Stimulated activated CD4-positive, alpha-beta T cell treated with anti-CD3 and anti-CD28 coated beads, Interleukin-15, amount 100 ng/mL, for 48 hours (primary cell): ENCODE data around the gene ZNF862.
A peak's percentile ranks its signal among the peaks of the same experiment; 100 is the strongest.

ENCODE experiments used
- DNase-seq, 2 donors: peaks; one replicate each; pipeline ENCODE4 v3.0.0-alpha.2; 2020; ENCODE audit warnings: low read depth in 2 of 2

The ZNF862 gene

DNA sequence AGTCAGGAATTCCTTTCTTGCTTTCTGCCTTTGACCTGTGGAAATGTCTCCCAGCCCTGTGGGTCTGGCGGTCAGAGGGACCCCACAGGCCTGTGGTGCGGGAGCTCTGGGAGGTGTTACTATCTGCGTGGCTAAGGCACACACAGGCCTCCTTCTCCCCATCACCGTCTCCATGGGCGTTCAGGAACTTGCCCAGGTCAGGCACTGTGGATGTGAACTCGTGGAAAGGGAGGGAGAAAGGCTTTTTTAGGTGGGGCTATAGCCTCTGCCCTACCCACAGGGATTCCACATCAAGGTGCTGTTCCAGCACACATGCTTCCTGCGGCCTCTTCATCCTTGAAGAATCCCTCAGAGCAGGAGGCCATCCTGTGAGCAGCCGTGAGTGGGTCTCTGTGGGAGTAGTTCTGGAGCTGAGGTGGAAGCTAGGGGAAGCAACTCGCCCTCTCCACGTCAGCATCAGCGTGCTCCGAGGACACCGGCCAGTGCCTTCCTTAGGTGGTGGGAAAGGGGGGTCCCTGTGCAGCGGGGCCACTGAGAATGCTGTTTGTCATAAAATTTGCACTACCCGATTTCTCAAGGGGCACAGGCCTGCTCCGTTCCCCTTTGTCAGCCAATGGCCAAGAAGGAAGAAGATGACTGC, 28.1 kb downstream of the ZNF862 start:
- DNase-seq: no peak

DNA sequence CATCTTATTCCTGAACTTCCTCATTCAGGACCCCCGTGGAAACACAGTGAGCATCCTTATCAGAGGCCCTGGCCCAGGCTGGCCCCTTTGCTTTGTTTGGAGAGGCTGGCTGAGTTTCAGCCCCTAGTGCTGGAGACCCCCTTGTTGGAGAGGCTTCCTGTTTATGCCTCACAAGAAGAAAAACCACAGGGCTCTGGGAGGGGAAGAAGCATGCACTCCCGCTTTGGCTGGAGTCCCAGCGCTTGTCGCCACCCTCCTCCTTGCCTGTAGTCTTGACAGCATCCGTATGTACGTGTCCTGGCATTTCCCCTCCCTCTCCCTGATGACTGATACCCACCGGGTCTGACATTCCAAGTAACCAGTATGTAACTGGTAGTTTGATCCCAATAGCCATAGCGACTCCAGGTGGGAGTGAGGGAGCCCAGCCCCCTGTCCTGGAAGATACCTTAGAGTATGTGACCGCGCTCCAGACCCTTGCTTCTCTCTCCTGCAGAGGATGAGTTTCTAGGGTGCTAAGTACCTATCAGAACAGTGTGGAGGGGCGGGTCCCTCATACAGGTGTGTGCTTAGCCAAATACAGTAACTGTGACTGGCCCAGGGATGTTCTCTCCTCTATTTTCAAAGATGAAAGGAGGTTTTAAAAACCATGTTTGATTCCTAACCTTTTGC, 28.7 kb downstream of the ZNF862 start:
- no peak for DNase-seq

DNA sequence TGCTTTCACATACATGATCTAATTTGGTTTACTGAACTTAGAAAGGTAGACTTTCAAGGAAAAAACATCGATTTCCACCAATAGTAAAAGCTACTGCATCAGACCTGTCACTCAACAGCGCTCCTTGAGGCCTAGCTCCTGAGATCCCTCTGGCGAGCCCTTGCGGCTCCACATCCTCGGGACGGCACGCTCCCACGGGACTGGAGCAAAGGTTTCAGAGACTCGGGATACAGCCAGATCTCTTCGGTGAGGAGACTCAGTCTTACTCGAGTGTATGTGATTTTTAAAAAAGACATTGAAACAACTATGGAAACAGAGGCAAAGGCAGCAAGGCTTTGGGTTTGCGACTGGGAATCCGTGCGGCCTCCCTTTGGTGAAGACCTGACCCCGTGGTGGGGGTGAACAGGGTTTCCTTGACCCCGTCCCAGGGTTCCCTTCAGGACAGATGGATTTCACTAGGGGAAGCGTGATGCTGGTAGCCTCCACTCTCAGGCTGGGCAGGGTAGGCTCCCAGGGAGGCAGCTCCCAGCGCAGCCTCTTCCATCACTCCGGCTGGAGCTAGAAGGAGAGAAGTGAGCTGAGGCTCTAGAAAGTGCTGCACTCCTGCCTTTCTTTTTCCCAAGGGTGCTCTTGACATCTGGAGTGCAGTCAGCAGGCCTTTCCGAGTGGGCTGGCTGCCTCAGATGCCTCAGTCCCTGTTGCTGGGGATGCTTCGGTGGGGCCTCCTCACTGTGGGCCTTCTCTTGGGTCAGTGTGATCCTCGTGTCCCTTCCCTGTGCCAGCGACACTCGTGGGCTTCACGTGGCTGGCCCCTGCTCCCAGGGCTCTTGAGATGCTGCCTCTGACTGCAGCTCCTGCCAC, 29.8 kb downstream of the ZNF862 start:
- DNase-seq: no peak

DNA sequence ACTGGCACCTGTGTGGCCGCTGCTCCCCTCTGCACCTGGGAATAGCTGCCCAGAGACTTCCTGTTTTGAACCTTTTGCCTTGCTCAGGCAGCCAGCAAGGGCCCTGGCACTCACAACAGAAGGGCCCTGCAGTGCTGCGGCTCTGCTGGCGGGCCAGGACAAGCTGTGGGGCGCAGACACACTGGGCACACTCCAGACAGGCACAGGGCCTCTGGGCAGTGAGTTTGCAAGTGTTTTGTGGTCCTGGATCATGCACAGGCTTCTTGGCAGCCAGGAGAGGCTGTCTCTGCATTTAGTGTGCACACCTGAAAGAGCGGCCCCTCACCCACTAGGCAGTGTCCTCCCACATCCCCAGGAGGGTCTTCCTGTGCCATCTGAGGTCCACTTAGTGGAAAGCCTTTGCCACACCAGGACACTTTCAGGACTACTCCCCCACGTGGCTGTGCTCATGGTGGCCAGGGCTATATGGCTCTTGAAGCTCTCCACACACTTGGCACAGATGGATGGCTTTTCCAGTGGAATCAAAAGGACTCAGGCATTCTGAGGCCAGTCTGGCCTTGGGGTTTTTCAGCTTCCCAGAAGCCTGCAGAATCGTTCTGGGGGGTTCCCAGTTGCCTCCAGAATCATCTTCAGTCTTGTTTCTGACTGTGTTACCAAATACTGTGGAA, 30.6 kb downstream of the ZNF862 start:
- DNase-seq: no peak

DNA sequence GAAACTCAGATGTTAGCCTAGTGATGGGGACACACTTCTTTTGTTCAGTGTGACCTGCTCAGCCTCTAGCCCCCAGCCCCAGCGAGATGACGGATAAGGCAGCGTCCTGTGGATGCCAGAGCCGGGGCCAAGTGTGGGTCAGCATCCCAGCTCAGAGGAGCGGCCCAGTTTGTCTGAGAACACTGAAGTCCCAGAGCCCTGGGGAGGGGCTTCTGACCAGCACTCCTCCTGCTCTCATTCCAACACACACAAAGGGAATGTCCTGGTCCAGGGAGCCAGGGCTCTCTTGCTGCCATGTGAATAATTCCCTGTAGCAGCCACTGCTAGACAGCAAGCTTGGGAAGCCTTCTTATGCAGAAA, 31.1 kb downstream of the ZNF862 start:
- DNase-seq: no peak

DNA sequence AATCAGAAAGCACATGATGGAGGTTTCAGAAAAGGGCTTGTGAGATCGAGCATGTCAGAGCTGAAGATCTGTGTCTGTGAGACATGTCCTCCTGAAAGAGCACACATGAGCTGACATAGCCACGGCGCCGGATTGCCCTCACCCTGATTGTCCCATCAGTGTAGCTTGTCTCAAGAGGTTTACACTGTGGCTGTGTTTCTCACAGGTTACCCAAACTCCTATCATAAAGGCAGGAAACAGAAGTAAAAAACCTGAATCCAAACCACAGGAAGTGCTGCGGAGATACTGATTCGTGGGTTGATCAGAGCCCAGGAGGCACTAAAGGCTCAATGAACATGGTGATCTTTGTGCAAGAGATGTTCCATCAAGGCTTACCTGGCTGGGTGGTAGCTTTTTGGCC, 31.7 kb downstream of the ZNF862 start:
- no peak for DNase-seq

DNA sequence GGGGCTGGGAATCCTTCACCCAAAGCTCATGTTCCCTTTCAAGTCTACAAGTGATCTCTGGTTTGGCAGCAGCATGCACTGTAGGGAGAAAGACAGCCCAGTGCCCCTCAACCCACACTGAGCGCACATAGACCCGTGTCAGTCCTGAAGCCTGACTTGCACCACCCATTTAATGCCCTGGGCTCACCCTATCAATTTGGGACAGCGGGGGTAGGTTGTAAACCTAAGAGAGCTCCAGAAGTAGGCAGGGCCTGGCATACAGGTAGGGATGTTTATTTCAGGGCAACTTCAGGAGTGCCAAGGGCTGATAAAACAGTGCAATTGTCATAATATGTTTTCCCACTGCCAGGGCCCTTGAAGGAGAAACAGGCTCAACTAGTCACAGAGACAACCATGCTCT, 32.1 kb downstream of the ZNF862 start:
- no peak for DNase-seq

DNA sequence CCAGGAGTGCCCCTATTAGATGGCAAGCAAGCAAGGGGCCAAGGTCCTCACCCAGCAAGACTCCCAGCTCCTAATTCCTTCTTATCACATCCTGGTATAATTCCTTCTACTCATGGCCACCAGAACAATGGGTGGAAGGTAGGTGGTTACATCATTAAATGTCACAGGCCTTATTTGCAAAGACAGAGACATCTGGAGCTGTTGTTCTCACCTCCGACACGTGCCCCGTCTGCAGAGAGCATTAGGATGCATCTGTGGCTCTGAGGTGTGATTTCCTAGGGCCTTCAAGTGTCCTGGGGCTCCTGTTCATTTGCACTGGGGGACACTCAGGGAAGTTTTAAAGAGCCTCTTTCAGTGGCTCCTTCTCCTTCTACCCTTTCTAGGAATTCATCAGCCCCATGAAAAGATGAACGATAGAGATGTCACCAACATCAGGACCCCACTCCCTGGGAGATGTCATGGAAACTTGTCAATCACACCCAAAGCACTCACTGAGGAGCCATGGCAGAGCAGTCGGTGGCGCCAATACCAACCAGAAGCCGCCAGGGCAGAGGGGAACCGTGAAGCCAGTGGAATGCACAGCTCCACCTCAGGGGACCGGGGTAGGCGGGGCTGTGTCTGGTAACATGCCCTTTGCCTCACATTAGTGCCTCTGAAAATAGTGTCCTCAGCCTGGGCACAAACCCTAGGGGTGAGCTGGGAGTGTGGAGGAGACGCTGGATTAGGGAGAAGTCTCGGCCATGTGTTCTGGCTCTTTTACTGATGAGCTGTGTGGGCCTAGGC, 32.7 kb downstream of the ZNF862 start:
- DNase-seq: no peak

DNA sequence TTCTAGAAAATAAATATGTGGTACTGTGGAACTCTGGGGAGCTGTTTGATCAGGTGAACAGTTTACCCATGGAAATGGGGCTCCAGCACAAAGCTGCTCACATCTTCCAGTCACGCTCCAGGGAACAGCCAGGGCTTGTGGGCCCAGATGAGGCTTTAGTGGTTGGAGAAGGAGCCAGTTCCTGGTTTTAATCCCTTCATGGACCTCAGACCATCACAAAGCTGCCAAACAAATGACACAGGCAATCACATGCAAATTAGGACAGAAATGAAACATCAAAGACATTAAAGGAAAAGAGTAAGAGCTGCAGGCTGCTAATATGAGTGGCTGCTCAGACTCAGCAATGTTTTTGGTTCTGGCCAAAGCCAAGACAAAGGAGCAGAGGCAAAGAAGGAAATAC, 33.4 kb downstream of the ZNF862 start:
- no peak for DNase-seq

DNA sequence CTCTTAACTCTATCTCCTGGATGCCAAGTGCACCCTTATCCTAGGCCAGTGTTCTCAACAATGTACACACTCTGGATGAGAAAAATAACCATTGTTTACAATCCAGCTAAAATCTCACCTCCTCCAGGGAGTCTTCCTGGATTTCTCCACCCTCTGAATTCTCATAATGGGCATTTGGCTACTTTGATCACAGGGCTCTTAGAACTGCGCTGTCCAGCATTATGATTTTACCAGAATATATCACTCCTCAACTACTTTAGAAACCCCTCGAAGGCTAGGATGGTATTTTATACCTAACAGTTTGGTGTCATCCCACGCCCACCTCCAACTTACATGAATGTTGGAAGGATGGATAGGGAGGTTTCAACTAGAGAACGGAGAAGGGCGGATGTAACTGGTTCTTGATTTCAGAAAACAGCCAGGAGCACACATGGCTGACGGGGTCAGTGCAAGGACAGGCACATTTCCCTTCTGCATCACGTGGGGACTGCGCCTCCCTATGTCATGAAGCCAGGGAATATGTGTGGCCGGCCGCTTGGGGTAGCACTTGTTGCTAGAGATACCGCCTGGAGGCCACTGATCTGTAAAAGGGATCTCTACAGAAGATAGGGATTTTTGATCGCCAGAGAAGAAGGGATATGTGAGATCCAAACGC, 34.4 kb downstream of the ZNF862 start:
- no peak for DNase-seq

DNA sequence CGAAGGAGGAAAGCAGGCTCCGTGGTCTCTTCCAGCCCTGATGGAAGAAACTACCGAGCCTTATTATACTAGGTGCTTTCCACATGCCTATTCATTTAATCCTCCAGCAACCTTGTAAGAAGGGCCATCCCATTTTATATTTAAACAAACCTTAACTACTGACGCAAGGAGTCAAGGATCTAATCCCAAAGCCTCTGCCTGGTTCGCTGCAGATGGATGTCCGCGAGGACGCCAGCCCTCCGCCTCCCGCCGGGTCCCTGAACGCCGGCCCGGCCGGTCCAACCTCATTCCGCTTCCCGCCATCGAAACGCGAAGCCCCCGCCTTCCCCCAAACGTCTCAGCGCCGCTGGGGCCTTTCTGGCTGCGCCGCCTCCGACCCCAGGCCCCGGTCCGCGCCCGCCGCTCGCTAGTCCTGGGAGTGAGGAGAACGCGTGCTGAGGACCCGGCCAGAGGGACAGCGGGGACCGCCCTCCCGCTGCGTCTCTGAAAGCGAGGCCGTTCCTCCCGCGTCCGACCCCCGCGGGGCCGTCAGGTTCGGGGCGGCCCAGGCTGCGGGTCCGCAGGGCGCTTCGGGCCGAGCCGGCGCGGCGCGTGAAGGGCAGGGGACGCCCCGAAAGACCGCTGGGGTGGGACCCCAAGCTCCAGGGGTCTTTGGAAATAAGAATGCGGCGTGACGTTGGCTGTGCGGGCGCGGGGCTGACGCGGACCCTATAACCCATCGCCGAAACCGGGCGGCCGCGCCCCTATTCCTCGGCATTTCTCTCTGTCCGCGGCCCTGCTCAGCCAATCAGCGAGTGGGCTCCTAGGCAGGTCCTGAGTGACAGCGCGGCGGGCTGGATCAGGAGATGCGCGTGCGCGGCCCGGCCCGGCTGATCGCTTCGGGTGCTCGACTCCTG, 35.1 kb downstream of the ZNF862 start, which contains the start of gene ATP6V0E2:
Gene ATP6V0E2, plus strand, starts transcription at position 896 of the 896 bp plus-strand sequence. CDS start 97 bp downstream, outside the sequence.
- peak; percentile 88 to 91 for DNase-seq

DNA sequence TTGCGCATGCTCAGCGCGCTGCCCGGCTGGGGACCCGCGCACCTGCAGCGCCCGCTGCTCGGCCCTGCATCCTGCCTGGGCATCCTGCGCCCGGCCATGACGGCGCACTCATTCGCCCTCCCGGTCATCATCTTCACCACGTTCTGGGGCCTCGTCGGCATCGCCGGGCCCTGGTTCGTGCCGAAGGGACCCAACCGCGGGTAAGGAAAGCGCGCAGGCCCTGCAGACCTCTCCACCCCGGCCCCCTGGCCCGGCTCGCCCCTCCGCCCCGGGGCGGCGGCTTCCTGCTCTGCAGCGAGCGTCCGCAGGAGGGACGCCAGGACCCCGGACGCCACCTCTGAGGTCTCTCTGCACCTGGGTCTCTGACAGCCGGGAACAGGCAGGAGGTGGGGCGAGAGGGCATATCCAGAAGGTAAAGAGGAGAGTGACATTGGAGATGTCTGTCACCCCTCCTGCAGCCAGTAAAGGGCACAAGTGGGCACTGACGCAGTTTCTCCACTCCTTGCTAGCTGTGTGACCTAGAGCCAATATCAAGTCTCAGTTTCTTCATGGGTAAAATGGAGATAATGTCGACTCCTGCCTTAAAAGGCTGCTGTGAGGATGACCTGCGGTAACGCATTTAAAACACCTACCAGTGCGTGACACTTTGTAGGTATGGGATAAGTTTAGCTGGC, 35.9 kb downstream of the ZNF862 start:
- no peak for DNase-seq

DNA sequence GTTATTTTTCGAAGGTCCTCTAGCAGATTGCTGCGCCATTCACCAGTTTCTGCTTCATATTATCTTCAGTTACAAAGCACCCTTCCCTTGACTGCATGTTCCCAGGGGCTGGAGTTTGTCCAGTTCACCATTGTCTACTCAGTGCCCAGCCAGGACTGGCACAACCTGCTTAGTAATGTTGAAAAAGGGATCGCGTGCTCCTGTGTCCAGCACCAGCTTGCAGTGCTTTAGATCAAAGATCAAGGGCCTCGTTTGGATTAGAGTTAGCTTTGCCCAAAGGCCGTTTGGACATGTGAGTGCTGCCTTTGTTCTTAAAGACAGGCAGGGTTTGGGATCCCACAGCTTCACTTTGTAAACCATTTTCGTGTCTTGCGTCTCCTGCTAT, 36.5 kb downstream of the ZNF862 start:
- no peak for DNase-seq

DNA sequence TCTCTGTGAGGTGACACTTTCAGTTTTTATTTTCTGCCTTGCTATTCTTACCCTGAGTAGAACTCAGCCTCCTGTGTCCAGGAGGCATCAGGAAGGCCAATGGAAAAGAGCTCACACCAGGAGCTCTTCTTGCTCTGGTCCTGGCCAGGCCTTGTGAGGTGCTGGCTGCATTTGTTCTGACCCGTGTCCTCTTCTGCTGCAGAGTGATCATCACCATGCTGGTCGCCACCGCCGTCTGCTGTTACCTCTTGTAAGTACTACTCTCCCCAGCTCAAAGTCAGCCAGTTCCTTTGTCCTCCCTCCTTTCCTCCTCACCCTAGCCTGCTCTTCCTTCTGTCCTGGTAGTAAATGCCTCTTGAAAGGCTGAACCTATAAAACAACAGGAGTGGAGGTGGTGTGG, 37.2 kb downstream of the ZNF862 start:
- DNase-seq: no peak

DNA sequence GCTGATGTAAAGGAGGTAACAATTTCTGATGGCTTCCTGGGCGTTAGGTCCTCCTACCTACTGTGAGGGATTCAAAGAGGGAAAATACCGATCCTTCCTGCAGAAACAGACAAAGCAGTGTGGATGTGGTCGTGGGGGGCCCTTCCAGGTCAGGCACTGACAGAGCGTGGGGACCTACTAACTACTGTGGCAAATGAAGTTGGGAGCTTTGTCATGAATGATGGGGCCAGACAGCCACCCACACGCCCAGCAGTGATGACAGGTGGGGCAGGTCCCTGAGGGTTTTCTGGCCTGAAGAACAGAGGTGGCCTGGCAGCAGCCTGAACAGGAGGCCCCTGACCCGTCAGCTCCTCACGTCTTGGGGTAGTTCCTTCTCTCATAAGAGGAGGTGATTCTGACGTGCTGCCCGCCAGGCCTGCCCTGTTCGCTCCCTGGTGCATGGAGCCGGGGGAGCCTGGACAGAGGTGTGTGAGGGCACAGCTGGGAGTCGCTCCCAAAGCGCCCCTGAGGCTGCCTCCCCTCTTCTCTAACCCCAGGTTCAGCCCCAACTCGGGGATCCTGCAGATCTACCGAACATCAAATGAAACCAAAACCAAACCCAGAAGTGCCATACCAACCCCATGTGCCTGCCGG, 39.8 kb downstream of the ZNF862 start:
- DNase-seq: no peak

DNA sequence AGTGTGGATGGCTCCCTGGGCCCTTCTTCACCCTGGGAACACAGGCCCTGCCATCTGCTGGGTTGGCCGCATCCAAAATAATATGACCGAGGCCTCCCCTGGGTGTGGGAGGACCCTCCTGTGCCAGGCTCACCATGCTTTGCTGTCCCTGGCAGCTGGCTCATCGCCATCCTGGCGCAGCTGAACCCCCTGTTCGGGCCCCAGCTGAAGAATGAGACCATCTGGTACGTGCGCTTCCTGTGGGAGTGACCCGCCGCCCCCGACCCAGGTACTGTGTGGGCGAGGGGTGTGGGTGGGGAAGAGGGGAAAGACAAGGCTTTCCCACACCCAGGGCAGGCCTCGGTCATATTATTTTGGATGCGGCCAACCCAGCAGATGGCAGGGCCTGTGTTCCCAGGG, 40.3 kb downstream of the ZNF862 start:
- DNase-seq: no peak

DNA sequence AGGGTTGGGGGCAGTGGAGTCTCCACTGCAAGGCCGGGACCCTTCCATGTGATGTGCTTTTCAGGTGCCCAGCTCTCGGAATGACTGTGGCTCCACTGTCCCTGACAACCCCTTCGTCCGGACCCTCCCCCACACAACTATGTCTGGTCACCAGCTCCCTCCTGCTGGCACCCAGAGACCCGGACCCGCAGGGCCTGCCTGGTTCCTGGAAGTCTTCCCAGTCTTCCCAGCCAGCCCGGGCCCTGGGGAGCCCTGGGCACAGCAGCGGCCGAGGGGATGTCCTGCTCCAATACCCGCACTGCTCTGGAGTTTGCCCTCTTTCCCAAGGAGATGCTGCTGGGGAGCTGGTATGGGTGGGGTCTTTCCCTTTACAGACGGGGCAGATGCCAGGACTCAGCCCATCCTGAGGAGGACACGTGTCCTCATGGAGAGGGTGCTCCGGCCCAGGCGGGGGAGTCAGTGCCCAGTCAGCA, 41.1 kb downstream of the ZNF862 start:
- DNase-seq: no peak

DNA sequence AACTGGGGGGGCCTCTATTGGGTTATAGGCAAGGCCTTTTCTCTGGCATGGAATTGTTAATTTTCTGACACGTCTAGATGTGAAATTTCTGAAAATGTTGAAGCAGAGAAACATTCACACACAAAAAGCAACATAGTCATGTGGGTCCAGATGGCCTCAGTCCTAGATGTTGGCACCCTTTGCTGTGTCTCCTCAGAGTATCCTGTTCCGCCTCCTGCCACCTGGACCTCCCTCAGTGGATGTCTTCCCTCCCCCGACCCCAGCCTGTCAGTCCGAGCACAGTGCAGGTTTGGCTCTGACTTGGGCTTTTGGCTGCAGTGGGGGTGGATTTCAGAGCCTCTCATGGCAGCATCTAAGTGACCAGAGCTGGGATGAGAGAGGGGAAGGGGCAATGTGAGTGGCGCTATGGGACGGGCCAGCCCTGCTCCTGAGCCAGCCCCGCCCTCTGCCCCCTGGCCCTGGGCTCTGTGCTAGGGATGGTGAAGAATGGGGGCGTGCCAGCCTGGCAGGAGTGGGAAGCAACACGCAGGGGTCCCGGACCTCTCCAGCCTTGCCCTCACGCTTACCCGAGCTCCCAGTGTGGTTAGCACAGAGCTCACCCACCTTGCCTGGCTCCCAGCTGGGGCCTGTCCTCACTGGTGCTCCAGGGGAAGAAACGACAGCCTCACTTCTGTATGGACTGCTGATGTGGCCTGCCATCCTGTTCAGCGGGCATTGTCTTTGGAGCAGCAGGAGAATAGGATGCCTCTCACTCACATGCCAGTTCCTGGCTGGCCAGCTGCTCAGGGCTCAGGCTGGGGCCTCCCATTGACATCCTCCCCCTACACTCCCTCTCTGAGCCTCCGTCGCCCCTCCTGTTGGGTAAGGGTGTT, 41.8 kb downstream of the ZNF862 start:
- DNase-seq: no peak
